Neural progenitor cell (in vitro differentiated cells): ENCODE results near the gene TRIM7.

ENCODE experiments used
- CTCF ChIP-seq: fragments of 200-600 bp; sonication (generic); IDR thresholded peaks from 2 replicates; pipeline ENCODE4 v1.5.1; 2017; ENCODE audit warnings: antibody characterized with exemption, mild to moderate bottlenecking
- EZH2 ChIP-seq: fragments of 200-600 bp; sonication (generic); IDR thresholded peaks from 2 replicates; pipeline ENCODE4 v1.6.1; 2017; ENCODE audit warnings: antibody characterized with exemption, mild to moderate bottlenecking, moderate library complexity
- EZH2phosphoT487 ChIP-seq: fragments of 200-600 bp; sonication (generic); IDR thresholded peaks from 2 replicates; pipeline ENCODE4 v1.6.1; 2017; ENCODE audit warnings: antibody characterized with exemption

- TF ChIP-seq CTCF: no peak
- peak; percentile 14 for TF ChIP-seq EZH2phosphoT487
- no peak for TF ChIP-seq EZH2
Measured at GRCh38 chr5:181203777-181204112, 1.3 kb downstream of the TRIM7 start.
